WTC11 (cell line): ENCODE measurements around the gene S100P.

Experiments
- CREB1 ChIP-seq: sonication (generic); formaldehyde crosslinking; IDR thresholded peaks from 2 replicates; pipeline ENCODE4 v1.8.0; 2023; ENCODE audit warnings: mild to moderate bottlenecking, missing genetic modification reagents
- NR3C1 ChIP-seq: sonication (generic); formaldehyde crosslinking; conservative IDR thresholded peaks from 2 replicates; pipeline ENCODE4 v1.8.1; 2023; ENCODE audit warnings: low read depth, mild to moderate bottlenecking, missing genetic modification reagents
- SP1 ChIP-seq: sonication (generic); formaldehyde crosslinking; conservative IDR thresholded peaks from 2 replicates; pipeline ENCODE4 v1.8.1; 2022; ENCODE audit warnings: missing genetic modification reagents
- ZNF232 ChIP-seq: sonication (generic); formaldehyde crosslinking; IDR thresholded peaks from 2 replicates; pipeline ENCODE4 v1.8.0; 2022; ENCODE audit warnings: mild to moderate bottlenecking, missing genetic modification reagents
- TF ChIP-seq, protein P1 (sequence below): sonication (generic); formaldehyde crosslinking; IDR thresholded peaks from 2 replicates; pipeline ENCODE4 v1.8.0; 2022; ENCODE audit warnings: mild to moderate bottlenecking, missing genetic modification reagents
- TF ChIP-seq, protein P2 (sequence below): fragments of 200-600 bp; IDR thresholded peaks from 2 replicates; pipeline ENCODE4 v1.8.0; 2022; ENCODE audit warnings: antibody characterized with exemption
- TF ChIP-seq, protein P3 (sequence below): fragments of 250-450 bp; sonication (Bioruptor Pico); IDR thresholded peaks from 2 replicates; pipeline ENCODE4 v1.8.0; 2021; ENCODE audit warnings: mild to moderate bottlenecking
- TF ChIP-seq, protein P4 (sequence below): fragments of 250-450 bp; sonication (Bioruptor Pico); IDR thresholded peaks from 2 replicates; pipeline ENCODE4 v1.9.0; 2021; ENCODE audit warnings: mild to moderate bottlenecking

DNA sequence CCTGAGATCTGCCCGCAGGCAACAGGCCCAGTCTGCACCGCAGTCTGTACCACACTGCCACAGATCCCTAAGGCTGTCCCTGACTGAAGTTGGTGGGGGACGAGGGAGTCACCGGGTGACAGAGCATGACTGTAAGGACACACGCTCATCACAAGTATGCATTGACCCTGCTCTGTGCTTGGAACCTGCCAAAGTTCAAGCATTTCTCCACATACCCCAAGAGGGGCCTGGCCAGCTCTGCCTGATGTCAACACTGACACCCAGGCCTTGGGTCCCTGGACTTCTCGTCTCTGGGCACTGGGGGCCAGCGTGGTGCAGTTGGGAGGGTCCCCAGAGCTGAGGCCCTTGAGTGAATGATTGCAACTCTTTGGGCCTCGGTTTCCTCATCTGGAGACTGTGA is 30.2 kb downstream of the S100P start:
- TF ChIP-seq, protein P1, sequence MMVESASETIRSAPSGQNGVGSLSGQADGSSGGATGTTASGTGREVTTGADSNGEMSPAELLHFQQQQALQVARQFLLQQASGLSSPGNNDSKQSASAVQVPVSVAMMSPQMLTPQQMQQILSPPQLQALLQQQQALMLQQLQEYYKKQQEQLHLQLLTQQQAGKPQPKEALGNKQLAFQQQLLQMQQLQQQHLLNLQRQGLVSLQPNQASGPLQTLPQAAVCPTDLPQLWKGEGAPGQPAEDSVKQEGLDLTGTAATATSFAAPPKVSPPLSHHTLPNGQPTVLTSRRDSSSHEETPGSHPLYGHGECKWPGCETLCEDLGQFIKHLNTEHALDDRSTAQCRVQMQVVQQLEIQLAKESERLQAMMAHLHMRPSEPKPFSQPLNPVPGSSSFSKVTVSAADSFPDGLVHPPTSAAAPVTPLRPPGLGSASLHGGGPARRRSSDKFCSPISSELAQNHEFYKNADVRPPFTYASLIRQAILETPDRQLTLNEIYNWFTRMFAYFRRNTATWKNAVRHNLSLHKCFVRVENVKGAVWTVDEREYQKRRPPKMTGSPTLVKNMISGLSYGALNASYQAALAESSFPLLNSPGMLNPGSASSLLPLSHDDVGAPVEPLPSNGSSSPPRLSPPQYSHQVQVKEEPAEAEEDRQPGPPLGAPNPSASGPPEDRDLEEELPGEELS (CRISPR knock-in tag): no peak
- TF ChIP-seq CREB1 (CRISPR knock-in tag) (no peak), NR3C1 (CRISPR knock-in tag) (no peak), ZNF232 (CRISPR knock-in tag) (no peak), SP1 (no peak)
- TF ChIP-seq, protein P2, sequence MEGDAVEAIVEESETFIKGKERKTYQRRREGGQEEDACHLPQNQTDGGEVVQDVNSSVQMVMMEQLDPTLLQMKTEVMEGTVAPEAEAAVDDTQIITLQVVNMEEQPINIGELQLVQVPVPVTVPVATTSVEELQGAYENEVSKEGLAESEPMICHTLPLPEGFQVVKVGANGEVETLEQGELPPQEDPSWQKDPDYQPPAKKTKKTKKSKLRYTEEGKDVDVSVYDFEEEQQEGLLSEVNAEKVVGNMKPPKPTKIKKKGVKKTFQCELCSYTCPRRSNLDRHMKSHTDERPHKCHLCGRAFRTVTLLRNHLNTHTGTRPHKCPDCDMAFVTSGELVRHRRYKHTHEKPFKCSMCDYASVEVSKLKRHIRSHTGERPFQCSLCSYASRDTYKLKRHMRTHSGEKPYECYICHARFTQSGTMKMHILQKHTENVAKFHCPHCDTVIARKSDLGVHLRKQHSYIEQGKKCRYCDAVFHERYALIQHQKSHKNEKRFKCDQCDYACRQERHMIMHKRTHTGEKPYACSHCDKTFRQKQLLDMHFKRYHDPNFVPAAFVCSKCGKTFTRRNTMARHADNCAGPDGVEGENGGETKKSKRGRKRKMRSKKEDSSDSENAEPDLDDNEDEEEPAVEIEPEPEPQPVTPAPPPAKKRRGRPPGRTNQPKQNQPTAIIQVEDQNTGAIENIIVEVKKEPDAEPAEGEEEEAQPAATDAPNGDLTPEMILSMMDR: no peak
- TF ChIP-seq, protein P3, sequence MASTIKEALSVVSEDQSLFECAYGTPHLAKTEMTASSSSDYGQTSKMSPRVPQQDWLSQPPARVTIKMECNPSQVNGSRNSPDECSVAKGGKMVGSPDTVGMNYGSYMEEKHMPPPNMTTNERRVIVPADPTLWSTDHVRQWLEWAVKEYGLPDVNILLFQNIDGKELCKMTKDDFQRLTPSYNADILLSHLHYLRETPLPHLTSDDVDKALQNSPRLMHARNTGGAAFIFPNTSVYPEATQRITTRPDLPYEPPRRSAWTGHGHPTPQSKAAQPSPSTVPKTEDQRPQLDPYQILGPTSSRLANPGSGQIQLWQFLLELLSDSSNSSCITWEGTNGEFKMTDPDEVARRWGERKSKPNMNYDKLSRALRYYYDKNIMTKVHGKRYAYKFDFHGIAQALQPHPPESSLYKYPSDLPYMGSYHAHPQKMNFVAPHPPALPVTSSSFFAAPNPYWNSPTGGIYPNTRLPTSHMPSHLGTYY (CRISPR knock-in tag): no peak
- TF ChIP-seq, protein P4, sequence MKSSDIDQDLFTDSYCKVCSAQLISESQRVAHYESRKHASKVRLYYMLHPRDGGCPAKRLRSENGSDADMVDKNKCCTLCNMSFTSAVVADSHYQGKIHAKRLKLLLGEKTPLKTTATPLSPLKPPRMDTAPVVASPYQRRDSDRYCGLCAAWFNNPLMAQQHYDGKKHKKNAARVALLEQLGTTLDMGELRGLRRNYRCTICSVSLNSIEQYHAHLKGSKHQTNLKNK (CRISPR knock-in tag): no peak
